ENCODE data around the gene PIK3C2G.

- no peak for TF ChIP-seq CTCF (IDR thresholded peaks at IDR 0.05; ENCODE audit: borderline replicate concordance, extremely low read depth, low read length, poor library complexity, severe bottlenecking)
- no peak for TF ChIP-seq EZH2 (IDR thresholded peaks at IDR 0.05; ENCODE audit: borderline replicate concordance, low read depth, low read length, severe bottlenecking)
Measured at GRCh38 chr12:18486036-18486435, 224.7 kb downstream of the PIK3C2G start.

All from DND-41 (cell line).